Neural cell (in vitro differentiated cells): ENCODE data around the gene DPM3.

ENCODE experiments used
- CTCF ChIP-seq: fragments of 450-650 bp; IDR thresholded peaks from 2 replicates; pipeline ENCODE4 v1.5.1; 2014; ENCODE audit warnings: antibody characterized with exemption, mild to moderate bottlenecking, moderate library complexity; ENCODE audit not compliant: poor library complexity, severe bottlenecking
- EZH2 ChIP-seq: fragments of 200-600, 300-800 bp; shearing (Covaris generic), sonication (generic); IDR thresholded peaks from 2 replicates; pipeline ENCODE4 v1.6.1; 2014; ENCODE audit warnings: antibody characterized with exemption, low read length, borderline replicate concordance, mild to moderate bottlenecking; ENCODE audit not compliant: insufficient read depth, poor library complexity, severe bottlenecking
- POLR2AphosphoS5 ChIP-seq: IDR thresholded peaks from 2 replicates; pipeline ENCODE4 v1.6.1; 2012
- SMC3 ChIP-seq: fragments of 450-650 bp; conservative IDR thresholded peaks from 2 replicates; pipeline ENCODE4 v1.6.1; 2014; ENCODE audit warnings: antibody characterized with exemption, mild to moderate bottlenecking, moderate library complexity; ENCODE audit not compliant: poor library complexity

- TF ChIP-seq CTCF, result no peak
- TF ChIP-seq EZH2, result no peak
- TF ChIP-seq POLR2AphosphoS5, result no peak
- no peak for TF ChIP-seq SMC3
Observed at GRCh38 chr1:155124503-155125463, 15.5 kb downstream of the DPM3 start.
